WTC11 (cell line): ENCODE results near the gene MR1. TPM values are rescaled to one million over a fixed set of nuclear protein-coding genes. Genes with fewer than 3 reads are reported as not detected.

Experiments
- ATAC-seq: fragments of 200-7000 bp; cut with Tn5 transposase; 2 replicates; pipeline ENCODE4 v1.10.0; 2021; ENCODE audit warnings: mild to moderate bottlenecking, moderate library complexity
- CTCF ChIA-PET: fragments of 300-600 bp; sonication (Branson Sonifier 250); formaldehyde crosslinking; loops from one replicate; lab custom pipeline; 2021; ENCODE audit warnings: antibody characterized with exemption; lab: Charles Lee
- POLR2A ChIA-PET: fragments of 350-600 bp; sonication (Branson Sonifier 250); formaldehyde crosslinking; loops from one replicate; lab custom pipeline; 2021; ENCODE audit warnings: antibody characterized with exemption; lab: Charles Lee
- DNase-seq: peaks from one replicate; pipeline ENCODE4 v3.0.0; 2021; ENCODE audit warnings: low spot score
- H3K27ac Mint-ChIP-seq: 2 replicates; pipeline ENCODE4 v1.8.0; 2021; ENCODE audit warnings: mixed read lengths
- H3K27me3 Mint-ChIP-seq: 2 replicates; pipeline ENCODE4 v1.8.0; 2021; ENCODE audit warnings: low read depth, mild to moderate bottlenecking, moderate library complexity, mixed read lengths
- H3K36me3 Mint-ChIP-seq: 2 replicates; pipeline ENCODE4 v1.8.0; 2021; ENCODE audit warnings: mixed read lengths
- H3K4me1 Mint-ChIP-seq: 2 replicates; pipeline ENCODE4 v1.8.0; 2022; ENCODE audit warnings: mixed read lengths
- H3K4me3 Mint-ChIP-seq: 2 replicates; pipeline ENCODE4 v1.8.0; 2021; ENCODE audit warnings: mild to moderate bottlenecking, moderate library complexity, mixed read lengths
- H3K9me3 Mint-ChIP-seq: 2 replicates; pipeline ENCODE4 v1.8.0; 2021; ENCODE audit warnings: mixed read lengths
- IRF2 ChIP-seq: sonication (generic); formaldehyde crosslinking; IDR thresholded peaks from 2 replicates; pipeline ENCODE4 v1.8.0; 2022; ENCODE audit warnings: low read depth, missing genetic modification reagents, borderline replicate concordance
- MXD4 ChIP-seq: fragments of 250-450 bp; sonication (Bioruptor Pico); IDR thresholded peaks from 2 replicates; pipeline ENCODE4 v1.8.0; 2021; ENCODE audit warnings: mild to moderate bottlenecking, moderate library complexity, borderline replicate concordance
- NFATC4 ChIP-seq: fragments of 250-450 bp; sonication (Bioruptor Pico); IDR thresholded peaks from 2 replicates; pipeline ENCODE4 v1.9.0; 2021; ENCODE audit warnings: mild to moderate bottlenecking
- NFE2L1 ChIP-seq: sonication (generic); formaldehyde crosslinking; IDR thresholded peaks from 2 replicates; pipeline ENCODE4 v1.8.1; 2023; ENCODE audit warnings: missing genetic modification reagents
- ZNF219 ChIP-seq: sonication (generic); formaldehyde crosslinking; IDR thresholded peaks from 2 replicates; pipeline ENCODE4 v1.8.0; 2023; ENCODE audit warnings: missing genetic modification reagents, mild to moderate bottlenecking, borderline replicate concordance
- ZNF263 ChIP-seq: sonication (generic); formaldehyde crosslinking; IDR thresholded peaks from 2 replicates; pipeline ENCODE4 v1.8.1; 2022; ENCODE audit warnings: low read depth, mild to moderate bottlenecking, moderate library complexity, missing genetic modification reagents
- ZNF416 ChIP-seq: fragments of 250-450 bp; sonication (Bioruptor Pico); IDR thresholded peaks from 2 replicates; pipeline ENCODE4 v1.9.0; 2021; ENCODE audit warnings: mild to moderate bottlenecking, inconsistent platforms
- total RNA-seq: library from RNA; stranded (reverse); gene quantifications from 3 replicates; pipeline ENCODE4 v1.2.3, GENCODE V29; 2021
- TF ChIP-seq, protein P1 (sequence below): fragments of 250-450 bp; sonication (Bioruptor Pico); conservative IDR thresholded peaks from 2 replicates; pipeline ENCODE4 v1.9.0; 2021; ENCODE audit warnings: mild to moderate bottlenecking
- TF ChIP-seq, protein P2 (sequence below): sonication (generic); formaldehyde crosslinking; IDR thresholded peaks from 2 replicates; pipeline ENCODE4 v1.8.0; 2023; ENCODE audit warnings: mild to moderate bottlenecking, missing genetic modification reagents
- TF ChIP-seq, protein P3 (sequence below): sonication (generic); formaldehyde crosslinking; IDR thresholded peaks from 2 replicates; pipeline ENCODE4 v1.8.1; 2023; ENCODE audit warnings: mild to moderate bottlenecking, missing genetic modification reagents
- TF ChIP-seq, protein P4 (sequence below): sonication (generic); formaldehyde crosslinking; IDR thresholded peaks from 2 replicates; pipeline ENCODE4 v1.8.1; 2022; ENCODE audit warnings: mild to moderate bottlenecking, missing genetic modification reagents, moderate library complexity, borderline replicate concordance
- TF ChIP-seq, protein P5 (sequence below): sonication (generic); formaldehyde crosslinking; conservative IDR thresholded peaks from 2 replicates; pipeline ENCODE4 v1.8.1; 2022; ENCODE audit warnings: mild to moderate bottlenecking, missing genetic modification reagents
- TF ChIP-seq, protein P6 (sequence below): sonication (generic); formaldehyde crosslinking; IDR thresholded peaks from 2 replicates; pipeline ENCODE4 v1.8.1; 2022; ENCODE audit warnings: mild to moderate bottlenecking, moderate library complexity, missing genetic modification reagents
- TF ChIP-seq, protein P7 (sequence below): sonication (generic); formaldehyde crosslinking; IDR thresholded peaks from 2 replicates; pipeline ENCODE4 v1.8.0; 2022; ENCODE audit warnings: mild to moderate bottlenecking, missing genetic modification reagents
- TF ChIP-seq, protein P8 (sequence below): sonication (generic); formaldehyde crosslinking; IDR thresholded peaks from 2 replicates; pipeline ENCODE4 v1.8.1; 2023; ENCODE audit warnings: mild to moderate bottlenecking, missing genetic modification reagents, moderate library complexity
- TF ChIP-seq, protein P9 (sequence below): sonication (generic); formaldehyde crosslinking; IDR thresholded peaks from 2 replicates; pipeline ENCODE4 v1.8.1; 2022; ENCODE audit warnings: low read depth, mild to moderate bottlenecking, moderate library complexity, missing genetic modification reagents, borderline replicate concordance
- TF ChIP-seq, protein P10 (sequence below): sonication (generic); formaldehyde crosslinking; IDR thresholded peaks from 2 replicates; pipeline ENCODE4 v1.8.1; 2022; ENCODE audit warnings: low read depth, missing genetic modification reagents, borderline replicate concordance
- TF ChIP-seq, protein P11 (sequence below): fragments of 250-450 bp; sonication (Bioruptor Pico); IDR thresholded peaks from 2 replicates; pipeline ENCODE4 v1.9.0; 2021; ENCODE audit warnings: mild to moderate bottlenecking
- TF ChIP-seq, protein P12 (sequence below): fragments of 250-450 bp; sonication (Bioruptor Pico); IDR thresholded peaks from 2 replicates; pipeline ENCODE4 v1.8.0; 2021; ENCODE audit warnings: mild to moderate bottlenecking

The MR1 gene
- total RNA-seq, 1 experiment from 2014 or later: 0.28 TPM

DNA sequence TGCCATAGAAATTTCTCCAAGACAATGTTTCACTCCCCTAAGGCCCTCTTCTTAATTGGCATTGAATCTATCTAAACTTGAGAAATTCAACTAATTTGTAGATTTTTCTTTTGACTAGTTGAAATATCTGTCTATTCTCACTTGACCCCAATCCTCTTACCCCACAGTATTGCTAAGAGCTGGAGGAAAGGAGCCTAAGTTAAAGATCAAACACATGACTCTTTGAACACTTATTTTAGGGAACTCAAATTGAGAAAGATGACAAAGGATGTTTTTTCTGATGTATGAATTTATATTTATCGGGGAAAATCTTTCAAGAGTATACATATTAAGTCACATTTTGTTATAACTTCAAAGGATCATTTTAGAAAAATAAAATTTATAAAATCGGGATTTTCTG lies 3.6 kb downstream of the MR1 start:
- ATAC-seq (no peak), DNase-seq (no peak)
- TF ChIP-seq, protein P1, sequence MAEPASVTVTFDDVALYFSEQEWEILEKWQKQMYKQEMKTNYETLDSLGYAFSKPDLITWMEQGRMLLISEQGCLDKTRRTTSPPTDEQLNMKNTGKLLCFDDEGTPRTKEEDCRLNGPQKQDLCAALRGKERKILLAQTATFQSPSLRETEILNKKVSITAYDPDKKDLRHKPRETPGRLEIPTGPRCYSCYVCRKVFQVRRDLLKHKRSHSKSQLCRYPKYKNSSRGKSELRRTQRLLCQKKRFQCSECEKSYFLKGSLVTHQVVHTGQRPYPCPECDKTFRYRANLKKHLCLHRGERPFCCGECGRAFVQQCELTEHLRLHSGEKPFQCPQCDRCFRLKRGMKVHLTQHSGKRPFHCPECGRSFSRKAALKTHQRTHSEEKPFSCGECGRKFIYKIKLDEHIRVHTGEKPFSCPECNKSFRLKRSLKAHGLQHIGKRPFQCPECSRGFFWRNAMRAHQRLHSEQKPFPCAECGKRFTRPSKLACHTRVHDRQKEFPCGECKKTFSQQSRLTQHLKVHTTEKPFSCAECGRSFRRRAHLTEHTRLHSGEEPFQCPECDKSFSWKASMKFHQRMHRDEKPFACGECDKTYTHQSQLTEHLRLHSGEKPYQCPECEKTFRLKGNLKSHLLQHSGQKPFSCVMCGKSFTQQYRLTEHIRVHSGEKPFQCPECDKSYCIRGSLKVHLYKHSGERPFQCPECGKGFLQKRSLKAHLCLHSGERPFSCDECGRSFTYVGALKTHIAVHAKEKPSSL (CRISPR knock-in tag): no peak
- TF ChIP-seq, protein P2, sequence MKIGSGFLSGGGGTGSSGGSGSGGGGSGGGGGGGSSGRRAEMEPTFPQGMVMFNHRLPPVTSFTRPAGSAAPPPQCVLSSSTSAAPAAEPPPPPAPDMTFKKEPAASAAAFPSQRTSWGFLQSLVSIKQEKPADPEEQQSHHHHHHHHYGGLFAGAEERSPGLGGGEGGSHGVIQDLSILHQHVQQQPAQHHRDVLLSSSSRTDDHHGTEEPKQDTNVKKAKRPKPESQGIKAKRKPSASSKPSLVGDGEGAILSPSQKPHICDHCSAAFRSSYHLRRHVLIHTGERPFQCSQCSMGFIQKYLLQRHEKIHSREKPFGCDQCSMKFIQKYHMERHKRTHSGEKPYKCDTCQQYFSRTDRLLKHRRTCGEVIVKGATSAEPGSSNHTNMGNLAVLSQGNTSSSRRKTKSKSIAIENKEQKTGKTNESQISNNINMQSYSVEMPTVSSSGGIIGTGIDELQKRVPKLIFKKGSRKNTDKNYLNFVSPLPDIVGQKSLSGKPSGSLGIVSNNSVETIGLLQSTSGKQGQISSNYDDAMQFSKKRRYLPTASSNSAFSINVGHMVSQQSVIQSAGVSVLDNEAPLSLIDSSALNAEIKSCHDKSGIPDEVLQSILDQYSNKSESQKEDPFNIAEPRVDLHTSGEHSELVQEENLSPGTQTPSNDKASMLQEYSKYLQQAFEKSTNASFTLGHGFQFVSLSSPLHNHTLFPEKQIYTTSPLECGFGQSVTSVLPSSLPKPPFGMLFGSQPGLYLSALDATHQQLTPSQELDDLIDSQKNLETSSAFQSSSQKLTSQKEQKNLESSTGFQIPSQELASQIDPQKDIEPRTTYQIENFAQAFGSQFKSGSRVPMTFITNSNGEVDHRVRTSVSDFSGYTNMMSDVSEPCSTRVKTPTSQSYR (CRISPR knock-in tag): no peak
- TF ChIP-seq, protein P3, sequence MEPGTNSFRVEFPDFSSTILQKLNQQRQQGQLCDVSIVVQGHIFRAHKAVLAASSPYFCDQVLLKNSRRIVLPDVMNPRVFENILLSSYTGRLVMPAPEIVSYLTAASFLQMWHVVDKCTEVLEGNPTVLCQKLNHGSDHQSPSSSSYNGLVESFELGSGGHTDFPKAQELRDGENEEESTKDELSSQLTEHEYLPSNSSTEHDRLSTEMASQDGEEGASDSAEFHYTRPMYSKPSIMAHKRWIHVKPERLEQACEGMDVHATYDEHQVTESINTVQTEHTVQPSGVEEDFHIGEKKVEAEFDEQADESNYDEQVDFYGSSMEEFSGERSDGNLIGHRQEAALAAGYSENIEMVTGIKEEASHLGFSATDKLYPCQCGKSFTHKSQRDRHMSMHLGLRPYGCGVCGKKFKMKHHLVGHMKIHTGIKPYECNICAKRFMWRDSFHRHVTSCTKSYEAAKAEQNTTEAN: no peak
- TF ChIP-seq, protein P4, sequence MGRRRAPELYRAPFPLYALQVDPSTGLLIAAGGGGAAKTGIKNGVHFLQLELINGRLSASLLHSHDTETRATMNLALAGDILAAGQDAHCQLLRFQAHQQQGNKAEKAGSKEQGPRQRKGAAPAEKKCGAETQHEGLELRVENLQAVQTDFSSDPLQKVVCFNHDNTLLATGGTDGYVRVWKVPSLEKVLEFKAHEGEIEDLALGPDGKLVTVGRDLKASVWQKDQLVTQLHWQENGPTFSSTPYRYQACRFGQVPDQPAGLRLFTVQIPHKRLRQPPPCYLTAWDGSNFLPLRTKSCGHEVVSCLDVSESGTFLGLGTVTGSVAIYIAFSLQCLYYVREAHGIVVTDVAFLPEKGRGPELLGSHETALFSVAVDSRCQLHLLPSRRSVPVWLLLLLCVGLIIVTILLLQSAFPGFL: no peak
- TF ChIP-seq NFATC4 (CRISPR knock-in tag) (no peak), ZNF263 (no peak), ZNF219 (CRISPR knock-in tag) (no peak), ZNF416 (CRISPR knock-in tag) (no peak), MXD4 (CRISPR knock-in tag) (no peak), IRF2 (no peak), NFE2L1 (CRISPR knock-in tag) (no peak)
- TF ChIP-seq, protein P5, sequence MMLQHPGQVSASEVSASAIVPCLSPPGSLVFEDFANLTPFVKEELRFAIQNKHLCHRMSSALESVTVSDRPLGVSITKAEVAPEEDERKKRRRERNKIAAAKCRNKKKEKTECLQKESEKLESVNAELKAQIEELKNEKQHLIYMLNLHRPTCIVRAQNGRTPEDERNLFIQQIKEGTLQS: no peak
- TF ChIP-seq, protein P6, sequence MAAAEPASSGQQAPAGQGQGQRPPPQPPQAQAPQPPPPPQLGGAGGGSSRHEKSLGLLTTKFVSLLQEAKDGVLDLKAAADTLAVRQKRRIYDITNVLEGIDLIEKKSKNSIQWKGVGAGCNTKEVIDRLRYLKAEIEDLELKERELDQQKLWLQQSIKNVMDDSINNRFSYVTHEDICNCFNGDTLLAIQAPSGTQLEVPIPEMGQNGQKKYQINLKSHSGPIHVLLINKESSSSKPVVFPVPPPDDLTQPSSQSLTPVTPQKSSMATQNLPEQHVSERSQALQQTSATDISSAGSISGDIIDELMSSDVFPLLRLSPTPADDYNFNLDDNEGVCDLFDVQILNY (CRISPR knock-in tag): no peak
- TF ChIP-seq, protein P7, sequence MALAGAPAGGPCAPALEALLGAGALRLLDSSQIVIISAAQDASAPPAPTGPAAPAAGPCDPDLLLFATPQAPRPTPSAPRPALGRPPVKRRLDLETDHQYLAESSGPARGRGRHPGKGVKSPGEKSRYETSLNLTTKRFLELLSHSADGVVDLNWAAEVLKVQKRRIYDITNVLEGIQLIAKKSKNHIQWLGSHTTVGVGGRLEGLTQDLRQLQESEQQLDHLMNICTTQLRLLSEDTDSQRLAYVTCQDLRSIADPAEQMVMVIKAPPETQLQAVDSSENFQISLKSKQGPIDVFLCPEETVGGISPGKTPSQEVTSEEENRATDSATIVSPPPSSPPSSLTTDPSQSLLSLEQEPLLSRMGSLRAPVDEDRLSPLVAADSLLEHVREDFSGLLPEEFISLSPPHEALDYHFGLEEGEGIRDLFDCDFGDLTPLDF (CRISPR knock-in tag): no peak
- TF ChIP-seq, protein P8, sequence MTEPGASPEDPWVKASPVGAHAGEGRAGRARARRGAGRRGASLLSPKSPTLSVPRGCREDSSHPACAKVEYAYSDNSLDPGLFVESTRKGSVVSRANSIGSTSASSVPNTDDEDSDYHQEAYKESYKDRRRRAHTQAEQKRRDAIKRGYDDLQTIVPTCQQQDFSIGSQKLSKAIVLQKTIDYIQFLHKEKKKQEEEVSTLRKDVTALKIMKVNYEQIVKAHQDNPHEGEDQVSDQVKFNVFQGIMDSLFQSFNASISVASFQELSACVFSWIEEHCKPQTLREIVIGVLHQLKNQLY (CRISPR knock-in tag): no peak
- TF ChIP-seq, protein P9, sequence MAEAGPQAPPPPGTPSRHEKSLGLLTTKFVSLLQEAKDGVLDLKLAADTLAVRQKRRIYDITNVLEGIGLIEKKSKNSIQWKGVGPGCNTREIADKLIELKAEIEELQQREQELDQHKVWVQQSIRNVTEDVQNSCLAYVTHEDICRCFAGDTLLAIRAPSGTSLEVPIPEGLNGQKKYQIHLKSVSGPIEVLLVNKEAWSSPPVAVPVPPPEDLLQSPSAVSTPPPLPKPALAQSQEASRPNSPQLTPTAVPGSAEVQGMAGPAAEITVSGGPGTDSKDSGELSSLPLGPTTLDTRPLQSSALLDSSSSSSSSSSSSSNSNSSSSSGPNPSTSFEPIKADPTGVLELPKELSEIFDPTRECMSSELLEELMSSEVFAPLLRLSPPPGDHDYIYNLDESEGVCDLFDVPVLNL (CRISPR knock-in tag): no peak
- TF ChIP-seq, protein P10, sequence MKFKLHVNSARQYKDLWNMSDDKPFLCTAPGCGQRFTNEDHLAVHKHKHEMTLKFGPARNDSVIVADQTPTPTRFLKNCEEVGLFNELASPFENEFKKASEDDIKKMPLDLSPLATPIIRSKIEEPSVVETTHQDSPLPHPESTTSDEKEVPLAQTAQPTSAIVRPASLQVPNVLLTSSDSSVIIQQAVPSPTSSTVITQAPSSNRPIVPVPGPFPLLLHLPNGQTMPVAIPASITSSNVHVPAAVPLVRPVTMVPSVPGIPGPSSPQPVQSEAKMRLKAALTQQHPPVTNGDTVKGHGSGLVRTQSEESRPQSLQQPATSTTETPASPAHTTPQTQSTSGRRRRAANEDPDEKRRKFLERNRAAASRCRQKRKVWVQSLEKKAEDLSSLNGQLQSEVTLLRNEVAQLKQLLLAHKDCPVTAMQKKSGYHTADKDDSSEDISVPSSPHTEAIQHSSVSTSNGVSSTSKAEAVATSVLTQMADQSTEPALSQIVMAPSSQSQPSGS (CRISPR knock-in tag): no peak
- TF ChIP-seq, protein P11, sequence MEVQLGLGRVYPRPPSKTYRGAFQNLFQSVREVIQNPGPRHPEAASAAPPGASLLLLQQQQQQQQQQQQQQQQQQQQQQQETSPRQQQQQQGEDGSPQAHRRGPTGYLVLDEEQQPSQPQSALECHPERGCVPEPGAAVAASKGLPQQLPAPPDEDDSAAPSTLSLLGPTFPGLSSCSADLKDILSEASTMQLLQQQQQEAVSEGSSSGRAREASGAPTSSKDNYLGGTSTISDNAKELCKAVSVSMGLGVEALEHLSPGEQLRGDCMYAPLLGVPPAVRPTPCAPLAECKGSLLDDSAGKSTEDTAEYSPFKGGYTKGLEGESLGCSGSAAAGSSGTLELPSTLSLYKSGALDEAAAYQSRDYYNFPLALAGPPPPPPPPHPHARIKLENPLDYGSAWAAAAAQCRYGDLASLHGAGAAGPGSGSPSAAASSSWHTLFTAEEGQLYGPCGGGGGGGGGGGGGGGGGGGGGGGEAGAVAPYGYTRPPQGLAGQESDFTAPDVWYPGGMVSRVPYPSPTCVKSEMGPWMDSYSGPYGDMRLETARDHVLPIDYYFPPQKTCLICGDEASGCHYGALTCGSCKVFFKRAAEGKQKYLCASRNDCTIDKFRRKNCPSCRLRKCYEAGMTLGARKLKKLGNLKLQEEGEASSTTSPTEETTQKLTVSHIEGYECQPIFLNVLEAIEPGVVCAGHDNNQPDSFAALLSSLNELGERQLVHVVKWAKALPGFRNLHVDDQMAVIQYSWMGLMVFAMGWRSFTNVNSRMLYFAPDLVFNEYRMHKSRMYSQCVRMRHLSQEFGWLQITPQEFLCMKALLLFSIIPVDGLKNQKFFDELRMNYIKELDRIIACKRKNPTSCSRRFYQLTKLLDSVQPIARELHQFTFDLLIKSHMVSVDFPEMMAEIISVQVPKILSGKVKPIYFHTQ (CRISPR knock-in tag): no peak
- TF ChIP-seq, protein P12, sequence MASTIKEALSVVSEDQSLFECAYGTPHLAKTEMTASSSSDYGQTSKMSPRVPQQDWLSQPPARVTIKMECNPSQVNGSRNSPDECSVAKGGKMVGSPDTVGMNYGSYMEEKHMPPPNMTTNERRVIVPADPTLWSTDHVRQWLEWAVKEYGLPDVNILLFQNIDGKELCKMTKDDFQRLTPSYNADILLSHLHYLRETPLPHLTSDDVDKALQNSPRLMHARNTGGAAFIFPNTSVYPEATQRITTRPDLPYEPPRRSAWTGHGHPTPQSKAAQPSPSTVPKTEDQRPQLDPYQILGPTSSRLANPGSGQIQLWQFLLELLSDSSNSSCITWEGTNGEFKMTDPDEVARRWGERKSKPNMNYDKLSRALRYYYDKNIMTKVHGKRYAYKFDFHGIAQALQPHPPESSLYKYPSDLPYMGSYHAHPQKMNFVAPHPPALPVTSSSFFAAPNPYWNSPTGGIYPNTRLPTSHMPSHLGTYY: no peak
- CTCF ChIA-PET: interaction anchor here (1.5 to 8.5 kb wide), 3 partner anchors 16 to 105 kb away, joined by 6 to 51 read pairs (median 6); no protein-coding TSS in a partner anchor
- Mint-ChIP-seq H3K36me3 (no peaks in the 10 kb centered on the region), H3K27me3 (no peaks in the 10 kb centered on the region), H3K4me3 (no peak overlapping the region), H3K27ac (no peak overlapping the region), H3K9me3 (no peaks in the 10 kb centered on the region), H3K4me1 (no peaks in the 10 kb centered on the region)
- POLR2A ChIA-PET: no interaction called here
